Left colon (tissue), 2 donors: ENCODE measurements around the gene UGGT2. TPM values are rescaled to one million over a fixed set of nuclear protein-coding genes. Genes with fewer than 3 reads are reported as not detected.
A peak's percentile ranks its signal among the peaks of the same experiment; 100 is the strongest.
"Not testable (repeated sequence)": the region's sequence is repeated elsewhere in the genome, so short reads cannot be mapped to it uniquely, and the experiment has no call there.

Source experiments
- ATAC-seq: fragments of 200-7000 bp; cut with Tn5 transposase; one replicate; pipeline ENCODE4 v1.9.1; 2020; ENCODE audit warnings: mild to moderate bottlenecking, moderate library complexity
- DNase-seq, 2 donors: peaks; one replicate each; pipeline ENCODE4 v3.0.0-alpha.2; 2020
- intact Hi-C, 2 donors: fragments of 100-400 bp; cut with DNase I in 1 of 2; cut with micrococcal nuclease in 1 of 2; formaldehyde crosslinking; loops; one replicate each; pipeline versions ENCODE4 v1.11.2 to v1.14.0; 2022; cut with DNase I, micrococcal nuclease
- total RNA-seq, 2 donors: library from RNA; stranded (reverse); fragmentation: NEBNext Ultra II Directional; extraction: Animal tissue kit (Norgen Biotek cat#: 25700); gene quantifications; one replicate each; pipeline ENCODE4 v1.2.1, GENCODE V29; 2021
- donor health status: DM: no; HTN: no; CAD: no.
- donor health status: DM: yes; HTN: yes; CAD: no.

UGGT2 gene
- total RNA-seq, 2 donors from 2014 or later = 17.2 to 19.2 TPM

GRCh38 chr13:95928367-95928906 lies 124.8 kb downstream of the UGGT2 start:
- DNase-seq, ATAC-seq, intact Hi-C loops: not testable (repeated sequence)

GRCh38 chr13:95926231-95926630 lies 127.0 kb downstream of the UGGT2 start:
- no peak for ATAC-seq
- no peak for DNase-seq
- intact Hi-C loops = no loop called here

- ATAC-seq = no peak
- DNase-seq = no peak
- intact Hi-C loops = no loop called here
Observed at GRCh38 chr13:95924389-95924994, 128.7 kb downstream of the UGGT2 start.

GRCh38 chr13:95921485-95921884 lies 131.7 kb downstream of the UGGT2 start:
- intact Hi-C loops = no loop called here
- DNase-seq (no peak), ATAC-seq (no peak)

GRCh38 chr13:95920485-95920884 lies 132.7 kb downstream of the UGGT2 start:
- ATAC-seq (no peak), DNase-seq (no peak)
- intact Hi-C loops = no loop called here

GRCh38 chr13:95918860-95919259 lies 134.3 kb downstream of the UGGT2 start:
- DNase-seq (no peak), ATAC-seq (no peak)
- intact Hi-C loops = no loop called here

GRCh38 chr13:95914991-95915501 lies 138.2 kb downstream of the UGGT2 start:
- intact Hi-C loops = no loop called here
- ATAC-seq (no peak), DNase-seq (no peak)

GRCh38 chr13:95906999-95907398 lies 146.2 kb downstream of the UGGT2 start:
- DNase-seq = no peak
- ATAC-seq = no peak
- intact Hi-C loops = no loop called here

GRCh38 chr13:95903569-95903968 lies 149.6 kb downstream of the UGGT2 start:
- ATAC-seq = no peak
- intact Hi-C loops = no loop called here
- no peak for DNase-seq

- intact Hi-C loops = no loop called here
- DNase-seq (no peak), ATAC-seq (no peak)
Observed at GRCh38 chr13:95902741-95903140, 150.5 kb downstream of the UGGT2 start.

- intact Hi-C loops = no loop called here
- no peak for ATAC-seq
- no peak for DNase-seq
Observed at GRCh38 chr13:95898256-95898655, 154.9 kb downstream of the UGGT2 start.

GRCh38 chr13:95896301-95896700 lies 156.9 kb downstream of the UGGT2 start:
- DNase-seq (no peak), ATAC-seq (no peak)
- intact Hi-C loops = no loop called here

GRCh38 chr13:95893861-95894260 lies 159.3 kb downstream of the UGGT2 start:
- DNase-seq = no peak
- ATAC-seq = no peak
- intact Hi-C loops = no loop called here

GRCh38 chr13:95882121-95882520 lies 171.1 kb downstream of the UGGT2 start:
- intact Hi-C loops = loop anchor here in 1 of 2 donors (10.0 kb wide), 1 partner anchor 93 kb away; no protein-coding TSS in a partner anchor
- DNase-seq (no peak), ATAC-seq (peak; percentile 64)

GRCh38 chr13:95880331-95880730 lies 172.9 kb downstream of the UGGT2 start:
- DNase-seq (no peak), ATAC-seq (no peak)
- intact Hi-C loops = loop anchor here in 1 of 2 donors (10.0 kb wide), 1 partner anchor 94 kb away; no protein-coding TSS in a partner anchor

- ATAC-seq (no peak), DNase-seq (no peak)
- intact Hi-C loops = no loop called here
Observed at GRCh38 chr13:95874286-95874685, 178.9 kb downstream of the UGGT2 start.

GRCh38 chr13:95870421-95870820 lies 182.8 kb downstream of the UGGT2 start:
- ATAC-seq (no peak), DNase-seq (no peak)
- intact Hi-C loops = no loop called here

GRCh38 chr13:95865080-95865615 lies 188.1 kb downstream of the UGGT2 start:
- DNase-seq (no peak), ATAC-seq (no peak)
- intact Hi-C loops = no loop called here

- ATAC-seq (no peak), DNase-seq (no peak)
- intact Hi-C loops = no loop called here
Observed at GRCh38 chr13:95862408-95862807, 190.8 kb downstream of the UGGT2 start.

- intact Hi-C loops = no loop called here
- DNase-seq (no peak), ATAC-seq (no peak)
Observed at GRCh38 chr13:95861296-95861695, 191.9 kb downstream of the UGGT2 start.
